Fibroblast of pulmonary artery (primary cell): Measurements from ENCODE around the gene CLEC17A.
"Not testable (repeated sequence)": the region's sequence is repeated elsewhere in the genome, so short reads cannot be mapped to it uniquely, and the experiment has no call there.

Experiments
- DNase-seq: peaks from one replicate; pipeline ENCODE4 v3.0.0-alpha.2; 2010; ENCODE audit warnings: low read depth
- H3K4me3 ChIP-seq: replicated peaks from 2 replicates; pipeline ENCODE4 v1.5.1; 2011; ENCODE audit warnings: low read depth, mild to moderate bottlenecking, control low read depth, low read length, moderate library complexity
- CTCF ChIP-seq: IDR thresholded peaks from 2 replicates; pipeline ENCODE4 v1.5.1; 2011; ENCODE audit warnings: mild to moderate bottlenecking, control low read depth, low read length, inconsistent platforms; ENCODE audit errors: missing control alignments

The CLEC17A gene

GRCh38 chr19:14544047-14544446 is 38.8 kb upstream of the CLEC17A start:
- no peak for TF ChIP-seq CTCF
- H3K4me3 ChIP-seq: no peak overlapping the region
- DNase-seq: no peak

GRCh38 chr19:14544977-14545715 is 37.7 kb upstream of the CLEC17A start:
- TF ChIP-seq CTCF: no peak
- H3K4me3 ChIP-seq: no peak overlapping the region
- no peak for DNase-seq

- H3K4me3 ChIP-seq: no peak overlapping the region
- DNase-seq: no peak
- TF ChIP-seq CTCF: no peak
These were observed 37.2 kb upstream of the CLEC17A start for GRCh38 chr19:14545716-14546082.

DNA sequence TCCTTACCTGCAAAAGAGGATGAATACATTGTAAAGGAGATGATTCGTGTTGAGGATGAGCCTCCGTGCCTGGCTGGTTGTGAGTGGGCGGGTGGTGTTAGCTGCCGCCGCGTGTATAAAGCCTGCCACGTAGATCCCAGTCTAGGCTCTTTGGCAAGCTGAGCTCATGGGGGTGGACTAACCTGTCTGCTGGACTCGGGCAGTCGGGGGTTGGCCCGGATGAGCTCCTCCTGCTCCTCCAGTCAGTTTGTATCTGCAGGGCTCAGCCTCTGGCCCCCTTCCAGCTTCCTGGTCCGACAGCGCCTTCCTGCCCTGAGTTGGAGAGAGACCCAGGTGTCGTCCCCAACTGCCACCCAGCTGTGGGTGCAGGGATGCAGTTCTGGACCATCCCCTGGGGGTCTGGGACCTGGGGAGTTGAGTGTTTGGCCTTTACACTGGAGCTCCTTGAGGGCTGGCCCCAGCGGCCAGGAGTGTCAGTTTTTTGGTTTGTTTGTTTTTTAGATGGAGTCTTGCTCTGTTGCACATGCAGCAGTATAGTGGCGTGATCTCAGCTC is 32.6 kb upstream of the CLEC17A start:
- no peak for TF ChIP-seq CTCF
- H3K4me3 ChIP-seq: no peak overlapping the region
- DNase-seq: no peak

- H3K4me3 ChIP-seq: not testable (repeated sequence)
- peak; percentile 29 for TF ChIP-seq CTCF
- peak; percentile 57 for DNase-seq
These were observed 31.5 kb upstream of the CLEC17A start for GRCh38 chr19:14551134-14552005.

DNA sequence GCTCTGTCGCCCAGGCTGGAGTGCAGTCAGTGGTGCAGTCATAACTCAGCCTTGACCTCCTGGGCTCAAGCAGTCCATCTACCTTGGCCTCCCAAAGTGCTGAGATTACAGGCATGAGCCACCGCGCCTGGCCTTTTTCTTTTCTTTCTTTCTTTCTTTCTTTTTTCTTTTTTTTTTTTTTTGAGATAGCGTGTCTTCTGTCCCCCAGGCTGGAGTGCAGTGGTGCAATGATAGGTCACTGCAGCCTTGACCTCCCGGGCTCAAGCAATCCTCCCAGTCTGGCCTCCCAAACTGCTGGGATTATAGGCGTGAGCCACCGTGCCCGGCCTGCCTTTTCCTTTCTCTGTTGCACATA is 30.9 kb upstream of the CLEC17A start:
- H3K4me3 ChIP-seq, DNase-seq: not testable (repeated sequence)
